ENCODE measurements around the gene MAPKAPK5. TPM values are rescaled to one million over a fixed set of nuclear protein-coding genes. Genes with fewer than 3 reads are reported as not detected.

MAPKAPK5 gene
- total and polyA plus RNA-seq, 2 experiments from 2014 or later: 64.3 to 92.9 TPM

GRCh38 chr12:111868676-111869588, 26.9 kb downstream of the MAPKAPK5 start:
- Histone ChIP-seq H3K4me1 (ENCODE audit: low read depth) (peaks cover 4% of the 10 kb centered on the region), H3K4me3 (no peak overlapping the region), H3K27ac (peak overlapping the region; percentile 58), H3K27me3 (no peaks in the 10 kb centered on the region), H3K9me3 (ENCODE audit: low read depth) (peaks cover 3% of the 10 kb centered on the region), H3K36me3 (peaks cover 39% of the 10 kb centered on the region)
- no peak for TF ChIP-seq CTCF (IDR thresholded peaks at IDR 0.05; ENCODE audit: low read depth, low read length)
- DNase-seq (ENCODE audit: low read depth in 1 of 2, low spot score in 1 of 2): no peak

- no peak overlapping the region for H3K4me3 ChIP-seq
- no peak for DNase-seq (ENCODE audit: low read depth in 1 of 2, low spot score in 1 of 2)
These were observed 27.6 kb downstream of the MAPKAPK5 start for GRCh38 chr12:111869671-111870070.

DNA sequence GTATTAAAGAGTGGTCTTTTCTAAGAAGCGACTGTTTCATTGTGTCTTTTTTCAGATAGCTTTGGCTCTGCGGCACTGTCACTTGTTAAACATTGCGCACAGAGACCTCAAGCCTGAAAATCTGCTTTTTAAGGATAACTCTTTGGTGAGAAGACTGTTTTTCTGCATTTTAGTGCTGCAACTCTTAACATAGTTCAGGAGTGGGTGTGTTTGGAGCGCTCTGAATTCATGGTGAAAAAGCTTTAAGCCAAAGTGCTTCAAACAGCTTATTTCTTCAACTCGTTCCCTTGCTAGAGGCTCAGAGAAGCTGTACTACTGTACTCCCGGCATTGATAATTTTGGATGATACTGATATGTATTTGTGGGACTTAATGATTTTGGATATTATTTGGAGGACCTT, 28.2 kb downstream of the MAPKAPK5 start:
- H3K9me3 ChIP-seq (ENCODE audit: low read depth): peaks cover 3% of the 10 kb centered on the region
- no peak for TF ChIP-seq CTCF (IDR thresholded peaks at IDR 0.05; ENCODE audit: low read depth, low read length)
- no peak overlapping the region for H3K4me3 ChIP-seq
- H3K36me3 ChIP-seq: peaks cover 41% of the 10 kb centered on the region
- DNase-seq (ENCODE audit: low read depth in 1 of 2, low spot score in 1 of 2): no peak
- H3K27me3 ChIP-seq: no peaks in the 10 kb centered on the region
- peak overlapping the region; percentile 8 for H3K27ac ChIP-seq
- peaks cover 4% of the 10 kb centered on the region for H3K4me1 ChIP-seq (ENCODE audit: low read depth)

More at GRCh38 chr12:111869671-111870070, 27.6 kb downstream of the MAPKAPK5 start:
- peaks cover 3% of the 10 kb centered on the region for H3K9me3 ChIP-seq (ENCODE audit: low read depth)
- no peaks in the 10 kb centered on the region for H3K27me3 ChIP-seq
- peaks cover 4% of the 10 kb centered on the region for H3K4me1 ChIP-seq (ENCODE audit: low read depth)
- H3K36me3 ChIP-seq: peaks cover 41% of the 10 kb centered on the region
- TF ChIP-seq CTCF (IDR thresholded peaks at IDR 0.05; ENCODE audit: low read depth, low read length): no peak
- H3K27ac ChIP-seq: peak overlapping the region; percentile 8

DNA sequence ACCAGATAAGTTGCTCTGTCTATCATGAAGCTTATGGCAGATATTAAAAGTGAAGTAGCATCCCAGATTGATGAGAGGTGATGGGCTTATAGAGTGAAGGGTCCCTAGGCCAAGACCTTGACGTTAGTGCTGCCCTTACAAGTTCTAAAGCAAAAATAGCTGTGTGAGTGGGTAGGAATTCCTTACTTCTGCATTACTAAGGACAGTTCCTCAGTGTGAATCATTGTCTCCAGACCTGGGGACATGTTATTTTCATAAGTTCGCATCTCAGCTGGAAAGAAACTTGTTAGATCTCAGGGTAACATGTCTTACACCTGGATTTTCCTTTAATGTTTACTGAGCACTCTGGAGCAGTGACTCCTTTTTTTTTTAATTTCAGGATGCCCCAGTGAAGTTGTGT, 28.7 kb downstream of the MAPKAPK5 start:
- TF ChIP-seq CTCF (IDR thresholded peaks at IDR 0.05; ENCODE audit: low read depth, low read length): no peak
- Histone ChIP-seq H3K9me3 (ENCODE audit: low read depth) (peaks cover 3% of the 10 kb centered on the region), H3K27ac (no peak overlapping the region), H3K4me3 (no peak overlapping the region), H3K27me3 (no peaks in the 10 kb centered on the region), H3K4me1 (ENCODE audit: low read depth) (peaks cover 4% of the 10 kb centered on the region), H3K36me3 (peaks cover 43% of the 10 kb centered on the region)
- no peak for DNase-seq (ENCODE audit: low read depth in 1 of 2, low spot score in 1 of 2)

- H3K4me1 ChIP-seq (ENCODE audit: low read depth): peaks cover 3% of the 10 kb centered on the region
- H3K4me3 ChIP-seq: no peak overlapping the region
- TF ChIP-seq CTCF (IDR thresholded peaks at IDR 0.05; ENCODE audit: low read depth, low read length): no peak
- no peak for DNase-seq (ENCODE audit: low read depth in 1 of 2, low spot score in 1 of 2)
- H3K36me3 ChIP-seq: peaks cover 28% of the 10 kb centered on the region
- H3K27ac ChIP-seq: no peak overlapping the region
- H3K27me3 ChIP-seq: no peaks in the 10 kb centered on the region
- H3K9me3 ChIP-seq (ENCODE audit: low read depth): peaks cover 3% of the 10 kb centered on the region
These were observed 31.1 kb downstream of the MAPKAPK5 start for GRCh38 chr12:111873113-111873512.

Measured in cardiac muscle cell (in vitro differentiated cells and primary cell).